A172 (cell line): ENCODE data around the gene TP53BP2. TPM values are rescaled to one million over a fixed set of nuclear protein-coding genes. Genes with fewer than 3 reads are reported as not detected.
"Not testable (repeated sequence)": the region's sequence is repeated elsewhere in the genome, so short reads cannot be mapped to it uniquely, and the experiment has no call there.

Experiments used
- DNase-seq: peaks from one replicate; pipeline ENCODE4 v3.0.0-alpha.2; 2015; ENCODE audit warnings: low spot score
- total RNA-seq: library from RNA; depleted of rRNA; stranded (reverse); fragments of >200 nt; shearing (Covaris generic); gene quantifications from 2 replicates; pipeline ENCODE4 v1.2.3, GENCODE V29; 2014

TP53BP2 gene
- total RNA-seq, 1 experiment from 2014 or later: 50.6 TPM

- no peak for DNase-seq
Observed at GRCh38 chr1:223853275-223853674, 7.5 kb upstream of the TP53BP2 start.

GRCh38 chr1:223852337-223852736, 6.6 kb upstream of the TP53BP2 start:
- no peak for DNase-seq

DNA sequence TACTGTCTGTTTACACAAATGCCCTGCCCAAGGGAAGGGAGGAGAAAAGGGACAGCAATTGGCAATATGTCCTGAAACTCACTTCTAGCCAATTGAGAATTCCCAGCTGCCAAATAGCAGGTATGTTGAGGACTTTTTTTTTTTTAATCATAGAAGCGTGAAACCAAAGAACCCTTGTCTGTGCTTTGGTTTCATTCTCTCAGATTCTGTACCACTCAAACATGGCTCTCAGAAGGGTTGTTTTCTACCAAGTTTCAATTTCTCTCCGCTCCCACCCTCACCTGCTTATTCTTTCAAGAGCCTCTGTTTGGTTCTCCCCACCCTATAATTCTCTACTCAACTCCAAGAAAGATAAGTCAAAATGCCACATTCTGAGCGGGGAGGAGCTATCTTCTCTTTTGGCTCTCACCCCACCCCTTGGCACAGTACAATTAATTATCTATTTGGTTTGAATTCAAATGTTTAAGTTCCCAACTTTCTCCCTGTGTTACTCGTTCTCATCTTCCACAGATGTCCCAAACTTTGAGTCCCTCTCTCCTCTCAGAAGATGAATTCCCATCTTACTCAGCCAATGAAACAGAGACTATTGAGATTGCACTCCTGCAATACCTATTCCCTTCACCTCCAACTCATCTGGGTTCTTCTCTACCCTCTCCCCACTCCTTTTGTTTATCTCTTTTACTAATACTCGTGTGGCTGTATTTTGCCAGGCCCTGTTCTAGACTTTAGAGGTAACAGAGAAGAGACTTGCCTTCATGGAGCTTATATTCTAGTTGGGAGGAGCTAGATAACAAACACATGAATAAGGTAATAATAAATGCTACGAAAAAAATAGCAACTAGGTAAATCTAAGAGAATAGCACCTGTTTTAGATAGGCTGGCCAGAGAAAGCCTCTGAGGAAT, 3.9 kb upstream of the TP53BP2 start:
- DNase-seq: no peak

DNA sequence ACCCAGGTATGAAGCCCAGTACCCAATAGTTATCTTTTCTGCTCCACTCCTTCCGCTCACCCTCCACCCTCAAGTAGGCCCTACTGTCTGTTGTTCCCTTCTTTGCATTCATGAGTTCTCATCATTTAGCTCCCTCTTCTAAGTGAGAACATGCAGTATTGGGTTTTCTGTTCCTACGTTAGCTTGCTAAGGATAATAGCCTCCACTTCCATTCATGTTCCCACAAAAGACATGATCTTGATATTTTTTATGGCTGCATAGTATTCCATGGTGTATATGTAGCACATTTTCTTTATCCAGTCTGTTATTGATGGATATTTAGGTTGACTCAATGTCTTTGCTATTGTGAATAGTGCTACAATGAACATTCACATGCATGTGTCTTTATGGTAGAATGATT, 2.8 kb upstream of the TP53BP2 start:
- no peak for DNase-seq

DNA sequence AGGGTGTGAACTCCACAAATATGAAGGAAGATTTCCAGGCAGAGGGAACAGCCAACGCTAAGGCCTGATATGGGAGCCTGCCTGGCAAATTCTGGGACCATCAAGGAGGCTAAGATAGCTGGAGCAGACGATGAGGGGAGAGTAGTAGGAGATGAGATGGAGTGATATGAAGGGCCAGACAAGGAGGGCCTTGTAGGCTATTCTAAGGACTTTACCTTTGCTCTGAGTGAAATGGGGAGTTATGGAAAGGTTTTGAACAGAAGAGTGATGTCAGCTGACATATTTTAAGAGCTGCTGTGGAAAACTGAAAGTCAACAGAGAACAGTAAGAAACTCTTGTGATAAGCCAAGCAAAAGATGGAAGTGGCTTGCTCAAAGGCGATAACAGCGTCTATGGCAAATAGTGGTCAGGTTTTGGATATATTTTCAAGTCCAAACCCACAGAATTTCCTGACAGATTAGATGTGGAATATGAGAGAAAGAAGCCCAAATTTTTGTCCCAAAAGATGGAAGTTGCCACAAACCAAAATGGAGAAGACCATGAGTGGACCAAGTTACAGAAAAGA, 2.1 kb upstream of the TP53BP2 start:
- no peak for DNase-seq

- DNase-seq: peak; percentile 54
Observed at GRCh38 chr1:223845037-223845809, 524 bp downstream of the TP53BP2 start.

DNA sequence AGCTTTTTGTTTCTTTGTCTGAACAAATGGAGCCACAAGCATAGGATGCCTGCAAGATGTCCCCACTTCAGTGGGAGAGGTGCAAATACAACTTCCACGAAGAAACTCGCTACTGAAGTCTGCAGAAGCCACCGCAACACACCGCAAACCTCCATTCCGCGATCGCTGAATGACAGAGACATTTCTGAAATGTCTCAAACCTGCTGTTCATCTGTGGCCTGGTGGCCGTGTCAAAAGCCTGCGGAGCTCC, 1.0 kb downstream of the TP53BP2 start:
- DNase-seq: no peak

DNA sequence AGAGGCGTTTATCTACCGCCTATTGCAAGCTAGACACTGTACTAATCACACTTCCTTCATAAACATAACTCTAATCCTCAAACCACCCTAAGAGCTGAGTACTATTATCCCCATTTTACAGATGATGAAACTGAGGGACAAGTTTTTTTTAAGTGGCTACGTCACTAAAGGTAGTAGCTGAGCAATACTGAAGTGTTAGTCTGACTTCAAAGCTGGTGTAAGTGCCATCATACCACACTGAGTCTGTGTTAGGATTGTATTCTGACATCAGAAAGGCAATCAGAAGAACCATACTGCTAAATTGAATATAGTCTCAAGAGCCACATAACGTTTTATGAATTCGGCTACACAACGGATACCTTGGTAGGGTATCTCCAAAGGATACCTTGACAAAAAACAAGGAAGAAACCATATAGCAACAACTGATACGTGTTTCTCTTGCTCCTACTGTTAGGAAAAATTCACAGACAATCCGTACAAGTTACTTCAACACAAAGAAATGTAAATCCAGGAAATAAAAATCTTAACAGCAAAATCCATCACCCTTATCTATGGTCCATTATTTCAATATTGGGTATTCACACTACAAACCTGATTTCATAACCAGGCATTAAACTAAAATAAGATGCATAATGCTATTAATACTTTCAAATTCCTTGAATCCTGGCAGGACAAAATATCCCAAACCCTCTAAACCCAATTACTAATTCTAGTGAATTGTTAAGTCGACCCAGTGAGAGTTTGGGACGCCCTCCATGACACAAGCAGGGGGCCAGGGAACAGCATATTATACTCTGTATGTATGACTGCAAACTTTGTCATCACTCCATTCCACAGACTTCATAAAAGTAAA, 1.6 kb downstream of the TP53BP2 start:
- DNase-seq: no peak

GRCh38 chr1:223842784-223843183, 3.0 kb downstream of the TP53BP2 start:
- no peak for DNase-seq

DNA sequence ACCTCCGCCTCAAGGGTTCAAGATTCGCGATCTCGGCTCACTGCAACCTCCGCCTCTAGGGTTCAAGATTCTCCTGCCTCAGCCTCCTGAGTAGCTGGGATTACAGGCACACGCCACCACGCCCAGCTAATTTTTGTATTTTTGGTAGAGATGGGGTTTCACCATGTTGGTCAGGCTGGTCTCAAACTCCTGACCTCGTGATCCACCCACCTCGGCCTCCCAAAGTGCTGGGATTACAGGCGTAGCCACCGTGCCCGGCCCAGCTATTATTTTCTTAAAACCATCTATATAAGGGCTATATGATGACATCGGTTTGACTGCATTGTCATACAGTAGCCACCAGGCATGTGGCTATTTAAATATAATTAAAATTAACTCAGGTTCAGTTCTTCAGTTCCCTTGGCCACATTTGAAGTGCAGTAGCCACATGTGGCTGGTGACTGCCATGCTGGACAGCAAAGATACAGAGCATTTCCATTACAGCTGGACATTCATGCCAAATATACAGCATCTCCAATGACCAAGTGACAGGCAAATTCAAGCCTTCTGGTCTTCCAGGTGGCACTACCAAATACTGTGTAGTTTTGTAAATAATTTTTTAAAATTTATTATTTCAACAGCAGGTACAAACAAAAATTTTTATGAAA, 3.6 kb downstream of the TP53BP2 start:
- DNase-seq: not testable (repeated sequence)

DNA sequence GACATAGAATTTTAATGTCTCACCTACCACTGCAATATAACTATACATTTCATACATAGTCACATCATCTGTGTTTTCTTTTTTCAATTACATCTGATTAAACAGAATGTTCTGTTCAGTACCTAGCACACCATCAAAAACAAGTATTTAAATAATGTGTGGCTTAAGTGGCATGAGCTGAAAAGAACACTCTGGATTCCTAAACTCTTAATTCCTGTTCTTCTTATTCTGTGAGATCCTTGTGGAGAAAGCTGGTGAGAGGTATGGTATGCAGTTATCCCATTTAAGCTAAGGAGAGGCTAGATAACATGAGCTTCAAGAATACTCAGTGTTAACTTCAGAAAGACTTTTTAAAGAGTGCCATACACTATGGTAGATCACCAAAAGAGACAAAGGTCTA, 5.5 kb downstream of the TP53BP2 start:
- DNase-seq: no peak

DNA sequence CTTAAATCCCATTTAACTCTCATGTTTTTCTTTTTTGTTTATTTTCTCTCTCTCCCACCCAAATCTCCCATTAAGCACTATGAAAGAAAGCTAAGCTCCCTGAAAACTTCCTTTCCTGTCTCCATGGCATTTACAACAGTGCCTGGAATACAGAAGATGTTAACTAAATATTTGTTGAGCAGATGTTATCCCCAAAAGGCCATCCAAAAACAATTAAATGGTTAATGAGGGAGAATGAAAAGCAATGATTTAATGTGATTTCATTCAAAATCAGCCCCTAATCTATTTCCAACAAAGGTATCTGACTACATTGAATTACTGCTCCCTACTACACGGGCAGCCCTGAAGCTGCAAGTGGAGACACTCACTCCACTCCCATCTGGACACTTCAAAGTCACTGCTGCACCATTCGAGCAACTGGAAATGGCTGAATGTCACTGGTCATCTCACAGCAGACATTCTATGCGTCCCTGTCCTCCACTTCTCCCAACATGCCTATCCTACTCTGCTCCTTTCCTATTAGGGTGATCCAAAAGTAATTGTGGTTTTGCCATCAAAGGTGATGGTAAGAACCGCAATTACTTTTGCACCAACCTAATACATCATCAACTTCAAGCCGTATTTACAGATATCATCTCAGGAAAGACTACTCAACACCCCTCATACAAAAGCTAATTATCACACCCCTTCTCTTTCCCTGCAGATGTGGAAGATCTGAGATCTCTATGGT, 7.5 kb downstream of the TP53BP2 start:
- no peak for DNase-seq

GRCh38 chr1:223837687-223838086, 8.1 kb downstream of the TP53BP2 start:
- DNase-seq: no peak

DNA sequence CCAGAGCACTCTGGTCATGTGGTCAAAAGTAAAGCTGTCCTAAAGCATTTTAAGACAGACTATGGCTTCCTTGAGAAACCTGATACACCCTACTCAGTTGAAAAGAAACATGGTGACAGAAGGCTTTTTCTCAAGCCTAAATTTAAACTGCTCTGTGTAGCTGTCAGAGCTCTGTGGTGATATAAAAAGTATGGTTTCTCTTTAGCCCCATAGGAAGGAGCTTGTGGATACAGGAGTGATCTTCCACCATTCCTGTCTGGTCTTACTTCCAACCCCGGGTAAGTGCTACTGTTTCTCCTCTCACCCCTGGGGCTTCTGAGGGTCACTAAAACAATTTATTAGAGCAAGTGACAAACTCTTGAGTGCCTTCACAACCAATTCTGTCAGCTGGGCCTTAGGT, 8.5 kb downstream of the TP53BP2 start:
- no peak for DNase-seq

GRCh38 chr1:223836586-223836985, 9.2 kb downstream of the TP53BP2 start:
- no peak for DNase-seq

- DNase-seq: no peak
Observed at GRCh38 chr1:223835754-223836153, 10.0 kb downstream of the TP53BP2 start.

- DNase-seq: no peak
Observed at GRCh38 chr1:223834660-223835263, 11.0 kb downstream of the TP53BP2 start.

DNA sequence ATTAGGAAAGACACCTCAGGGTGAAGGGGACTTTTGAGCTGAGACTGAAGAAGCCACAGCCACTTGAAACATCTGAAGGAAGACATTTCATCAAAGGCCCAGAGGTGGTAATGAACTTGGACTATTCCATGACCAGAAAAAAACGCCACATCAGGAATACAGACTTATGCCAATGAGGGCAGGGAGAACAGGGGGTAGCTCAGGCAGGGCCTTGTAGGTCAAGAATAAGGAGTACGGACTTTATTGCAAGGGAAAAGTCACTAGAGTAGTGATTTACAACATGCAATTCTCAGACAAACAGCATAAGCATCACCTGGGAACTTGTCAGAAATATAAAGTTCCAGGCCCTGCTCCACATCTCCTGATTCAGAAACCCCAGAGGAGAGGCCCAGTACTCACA, 11.8 kb downstream of the TP53BP2 start:
- no peak for DNase-seq

DNA sequence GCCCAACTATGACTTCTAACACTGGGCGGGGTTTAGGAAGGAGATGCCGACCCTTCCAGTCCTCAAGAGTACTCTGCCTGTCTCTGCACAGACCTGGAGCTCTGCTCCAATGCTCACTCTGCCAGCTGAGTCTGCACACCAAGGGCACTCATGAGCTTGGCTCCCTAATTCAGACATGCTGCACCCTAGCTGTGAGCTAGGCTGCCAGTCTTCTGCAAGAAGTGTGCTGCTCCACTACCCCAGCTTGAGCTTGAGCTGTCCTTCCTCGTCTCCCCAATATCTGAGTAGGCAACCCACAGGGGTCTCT, 13.2 kb downstream of the TP53BP2 start:
- no peak for DNase-seq
